HCT116 (cell line): ENCODE results near the gene CTSL. TPM values are rescaled to one million over a fixed set of nuclear protein-coding genes. Genes with fewer than 3 reads are reported as not detected.

Source experiments
- ATAC-seq: fragments of 200-7000 bp; cut with Tn5 transposase; 2 replicates; pipeline ENCODE4 v1.9.1; 2020; ENCODE audit warnings: mild to moderate bottlenecking, moderate library complexity
- BruUV-seq: library from RNA; stranded (reverse); fragments of 400-500 nt; replicated peaks from 2 replicates; lab custom pipeline; 2021; lab: Mats Ljungman, UMichigan
- CTCF ChIA-PET: fragments of 300-600 bp; sonication (Branson Sonifier 250); formaldehyde crosslinking; loops from one replicate; lab custom pipeline; 2021; ENCODE audit warnings: antibody characterized with exemption; lab: Charles Lee
- POLR2A ChIA-PET: fragments of 300-600, 350-600 bp; sonication (Branson Sonifier 250); formaldehyde crosslinking; loops from one replicate; lab custom pipeline; 2021; ENCODE audit warnings: antibody characterized with exemption; lab: Charles Lee
- RAD21 ChIA-PET, 2 experiments: fragments of 300-600 bp; sonication (Branson Sonifier 250); formaldehyde crosslinking; loops; one replicate each; lab custom pipeline; 2023; ENCODE audit warnings: low total read pairs in 2 of 2; ENCODE audit not compliant: uncharacterized antibody in 2 of 2, unreplicated experiment in 2 of 2, low non-redundant PET in 1 of 2; lab: Charles Lee
- DNase-seq: peaks from one replicate; pipeline ENCODE4 v3.0.0-alpha.2; 2010; ENCODE audit warnings: low read depth, low spot score
- H2AFZ ChIP-seq: fragments of 200-600 bp; shearing (Covaris generic), sonication (generic); 2 replicates; pipeline ENCODE4 v1.6.1; 2017; ENCODE audit warnings: low read depth, mixed run types, mixed read lengths, antibody characterized with exemption, low read length; ENCODE audit not compliant: poor library complexity, severe bottlenecking
- H3K27ac ChIP-seq: 2 replicates; pipeline ENCODE4 v1.5.1; 2012; ENCODE audit warnings: low read depth, low read length
- H3K27me3 ChIP-seq: fragments of 200-600 bp; sonication (generic); 2 replicates; pipeline ENCODE4 v1.6.1; 2016; ENCODE audit warnings: mixed run types, low read length, mixed read lengths; ENCODE audit not compliant: insufficient read depth
- H3K36me3 ChIP-seq, 2 experiments: fragments of 200-500 bp in 1 of 2; fragments of 200-600 bp in 1 of 2; sonication (Bioruptor generic) in 1 of 2; sonication (generic) in 1 of 2; 2 replicates each; pipeline versions ENCODE4 v1.5.1 to v1.6.1; 2014 to 2016; ENCODE audit warnings: low read length in 2 of 2, inconsistent platforms in 1 of 2, mixed read lengths in 1 of 2, mixed run types in 1 of 2; ENCODE audit not compliant: insufficient read depth in 2 of 2, control insufficient read depth in 1 of 2
- H3K4me1 ChIP-seq, 2 experiments: fragments of 200-600 bp in 1 of 2; sonication (generic) in 1 of 2; 2 replicates each; pipeline versions ENCODE4 v1.5.1 to v1.6.1; 2012 to 2017; ENCODE audit warnings: low read length in 2 of 2, inconsistent platforms in 1 of 2, mild to moderate bottlenecking in 1 of 2, mixed read lengths in 1 of 2, mixed run types in 1 of 2, moderate library complexity in 1 of 2; ENCODE audit not compliant: insufficient read depth in 2 of 2, control insufficient read depth in 1 of 2
- H3K4me2 ChIP-seq: fragments of 200-600 bp; sonication (generic); 2 replicates; pipeline ENCODE4 v1.6.1; 2017; ENCODE audit warnings: mixed run types, low read length, mixed read lengths
- H3K4me3 ChIP-seq, 2 experiments: fragments of 200-600 bp in 1 of 2; sonication (generic) in 1 of 2; replicated peaks in 1 of 2; 2 replicates each; pipeline ENCODE4 v1.5.1; 2011 to 2016; ENCODE audit warnings: low read length in 2 of 2, control low read depth in 1 of 2, low read depth in 1 of 2, mild to moderate bottlenecking in 1 of 2, mixed read lengths in 1 of 2, mixed run types in 1 of 2
- H3K79me2 ChIP-seq: fragments of 200-600 bp; sonication (generic); 2 replicates; pipeline ENCODE4 v1.6.1; 2017; ENCODE audit warnings: mild to moderate bottlenecking, mixed run types, low read length, moderate library complexity, mixed read lengths; ENCODE audit not compliant: insufficient read depth
- H3K9ac ChIP-seq: fragments of 200-600 bp; sonication (generic); 2 replicates; pipeline ENCODE4 v1.6.1; 2016; ENCODE audit warnings: low read length, mixed read lengths
- H3K9me2 ChIP-seq: fragments of 200-600 bp; sonication (generic), shearing (Covaris generic); 2 replicates; pipeline ENCODE4 v1.6.1; 2017; ENCODE audit warnings: mixed run types, mild to moderate bottlenecking, moderate library complexity; ENCODE audit not compliant: insufficient read depth
- H3K9me3 ChIP-seq, 2 experiments: fragments of 200-500 bp in 1 of 2; fragments of 200-600 bp in 1 of 2; sonication (Bioruptor generic) in 1 of 2; sonication (generic) in 1 of 2; 2 replicates each; pipeline ENCODE4 v1.6.1; 2014 to 2017; ENCODE audit warnings: low read length in 2 of 2, mixed read lengths in 2 of 2, inconsistent platforms in 1 of 2, low read depth in 1 of 2, mild to moderate bottlenecking in 1 of 2, mixed run types in 1 of 2, moderate library complexity in 1 of 2; ENCODE audit not compliant: control insufficient read depth in 1 of 2, insufficient read depth in 1 of 2
- H4K20me1 ChIP-seq: fragments of 200-600 bp; sonication (generic), shearing (Covaris generic); 2 replicates; pipeline ENCODE4 v1.6.1; 2017; ENCODE audit warnings: mixed run types, mild to moderate bottlenecking, moderate library complexity; ENCODE audit not compliant: insufficient read depth
- CEBPB ChIP-seq: IDR thresholded peaks from 2 replicates; pipeline ENCODE4 v1.6.1; 2012; ENCODE audit warnings: low read depth
- EGR1 ChIP-seq: IDR thresholded peaks from 2 replicates; pipeline ENCODE4 v1.6.1; 2012; ENCODE audit warnings: low read depth
- ELF1 ChIP-seq: IDR thresholded peaks from 2 replicates; pipeline ENCODE4 v1.6.1; 2012; ENCODE audit warnings: low read depth, borderline replicate concordance
- EZH2 ChIP-seq: fragments of 200-600 bp; sonication (generic); IDR thresholded peaks from 2 replicates; pipeline ENCODE4 v1.6.1; 2017; ENCODE audit warnings: antibody characterized with exemption, mixed run types
- EZH2phosphoT487 ChIP-seq: fragments of 200-600 bp; IDR thresholded peaks from 2 replicates; pipeline ENCODE4 v1.6.1; 2018; ENCODE audit warnings: antibody characterized with exemption, borderline replicate concordance
- FOSL1 ChIP-seq: IDR thresholded peaks from 2 replicates; pipeline ENCODE4 v1.6.1; 2012; ENCODE audit warnings: low read depth
- JUND ChIP-seq: IDR thresholded peaks from 2 replicates; pipeline ENCODE4 v1.6.1; 2012
- RAD21 ChIP-seq: IDR thresholded peaks from 2 replicates; pipeline ENCODE4 v1.6.1; 2012; ENCODE audit warnings: low read depth, mild to moderate bottlenecking
- SIN3A ChIP-seq: IDR thresholded peaks from 2 replicates; pipeline ENCODE4 v1.6.1; 2012; ENCODE audit warnings: low read depth
- SP1 ChIP-seq: IDR thresholded peaks from 2 replicates; pipeline ENCODE4 v1.6.1; 2012; ENCODE audit warnings: low read depth
- SRF ChIP-seq: IDR thresholded peaks from 2 replicates; pipeline ENCODE4 v1.6.1; 2012; ENCODE audit warnings: low read depth
- TCF7L2 ChIP-seq: IDR thresholded peaks from 2 replicates; pipeline ENCODE4 v1.7.0; 2011; ENCODE audit warnings: borderline replicate concordance, inconsistent platforms; ENCODE audit not compliant: insufficient read depth, insufficient read length; ENCODE audit errors: extremely low read depth
- YY1 ChIP-seq: IDR thresholded peaks from 2 replicates; pipeline ENCODE4 v1.6.1; 2011; ENCODE audit warnings: low read length, low read depth, moderate library complexity, mild to moderate bottlenecking; ENCODE audit not compliant: insufficient replicate concordance; ENCODE audit errors: extremely low read depth
- ZFX ChIP-seq: fragments of 450-650 bp; IDR thresholded peaks from 2 replicates; pipeline ENCODE4 v1.6.1; 2017
- ZNF274 ChIP-seq: fragments of 200-500 bp; sonication (Bioruptor generic); IDR thresholded peaks from 2 replicates; pipeline ENCODE4 v1.6.1; 2014; ENCODE audit warnings: mild to moderate bottlenecking, low read depth, low read length, inconsistent platforms
- intact Hi-C: fragments of 100-400 bp; cut with micrococcal nuclease; formaldehyde crosslinking; loops from 2 replicates; pipeline ENCODE4 v1.10.0; 2022
- total RNA-seq: library from RNA; stranded (reverse); gene quantifications from one replicate; pipeline ENCODE4 v1.2.1, GENCODE V29; 2021; ENCODE audit not compliant: unreplicated experiment
- TF ChIP-seq, protein P1 (sequence below): IDR thresholded peaks from 2 replicates; pipeline ENCODE4 v1.6.1; 2012
- TF ChIP-seq, protein P2 (sequence below): IDR thresholded peaks from 2 replicates; pipeline ENCODE4 v1.6.1; 2012; ENCODE audit warnings: low read depth
- TF ChIP-seq, protein P3 (sequence below): IDR thresholded peaks from 2 replicates; pipeline ENCODE4 v1.6.1; 2011; ENCODE audit warnings: mild to moderate bottlenecking, low read length, moderate library complexity; ENCODE audit not compliant: insufficient replicate concordance; ENCODE audit errors: extremely low read depth
- TF ChIP-seq, protein P4 (sequence below), 3 experiments: fragments of 200-600 bp in 1 of 3; sonication (generic) in 1 of 3; IDR thresholded peaks in 2 of 3; conservative IDR thresholded peaks in 1 of 3; 2 replicates each; pipeline ENCODE4 v1.5.1; 2012 to 2017; ENCODE audit warnings: low read depth in 2 of 3, low read length in 2 of 3, antibody characterized with exemption in 1 of 3, borderline replicate concordance in 1 of 3, control low read depth in 1 of 3, mild to moderate bottlenecking in 1 of 3, mixed read lengths in 1 of 3, mixed run types in 1 of 3, moderate library complexity in 1 of 3; ENCODE audit not compliant: insufficient read depth in 1 of 3

The CTSL gene
- total RNA-seq, 1 experiment from 2014 or later: 63.1 TPM

DNA sequence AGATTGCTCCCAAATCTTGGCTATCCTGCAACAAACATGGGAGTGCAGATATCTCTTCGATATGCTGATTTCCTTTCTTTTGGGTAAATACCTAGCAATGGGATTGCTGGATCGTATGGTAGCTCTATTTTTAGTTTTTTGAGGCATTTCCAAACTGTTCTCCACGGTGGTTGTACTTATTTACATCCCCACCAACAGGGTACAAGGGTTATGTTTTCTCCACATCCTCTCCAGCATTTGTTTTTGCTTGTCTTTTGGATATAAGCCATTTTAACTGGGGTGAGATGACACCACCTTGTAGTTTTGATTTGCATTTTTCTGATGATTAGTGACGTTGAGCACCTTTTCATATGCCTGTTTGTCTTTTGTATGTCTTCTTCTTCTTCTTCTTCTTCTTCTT lies 20.3 kb downstream of the CTSL start:
- no peak overlapping the region for H3K4me3 ChIP-seq
- no peak overlapping the region for H3K4me2 ChIP-seq
- no peaks in the 10 kb centered on the region for H3K36me3 ChIP-seq
- no peaks in the 10 kb centered on the region for H3K9me3 ChIP-seq
- ATAC-seq (no peak), DNase-seq (no peak)
- intact Hi-C loops: no loop called here
- no peak overlapping the region for H3K27ac ChIP-seq
- H3K9me2 ChIP-seq: no peaks in the 10 kb centered on the region
- ChIA-PET CTCF (no interaction called here), POLR2A (no interaction called here), RAD21 (no interaction called here)
- H2AFZ ChIP-seq: no peak overlapping the region
- no peaks in the 10 kb centered on the region for H3K79me2 ChIP-seq
- no peaks in the 10 kb centered on the region for H3K27me3 ChIP-seq
- H3K9ac ChIP-seq: no peak overlapping the region
- TF ChIP-seq RAD21 (no peak), CEBPB (no peak), SP1 (no peak), EZH2phosphoT487 (no peak), EGR1 (no peak), EZH2 (no peak), ZNF274 (no peak), TCF7L2 (no peak), SIN3A (no peak), ELF1 (no peak), ZFX (no peak), YY1 (no peak), SRF (no peak), FOSL1 (no peak), JUND (no peak)
- TF ChIP-seq, protein P1, sequence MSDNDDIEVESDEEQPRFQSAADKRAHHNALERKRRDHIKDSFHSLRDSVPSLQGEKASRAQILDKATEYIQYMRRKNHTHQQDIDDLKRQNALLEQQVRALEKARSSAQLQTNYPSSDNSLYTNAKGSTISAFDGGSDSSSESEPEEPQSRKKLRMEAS: no peak
- TF ChIP-seq, protein P2, sequence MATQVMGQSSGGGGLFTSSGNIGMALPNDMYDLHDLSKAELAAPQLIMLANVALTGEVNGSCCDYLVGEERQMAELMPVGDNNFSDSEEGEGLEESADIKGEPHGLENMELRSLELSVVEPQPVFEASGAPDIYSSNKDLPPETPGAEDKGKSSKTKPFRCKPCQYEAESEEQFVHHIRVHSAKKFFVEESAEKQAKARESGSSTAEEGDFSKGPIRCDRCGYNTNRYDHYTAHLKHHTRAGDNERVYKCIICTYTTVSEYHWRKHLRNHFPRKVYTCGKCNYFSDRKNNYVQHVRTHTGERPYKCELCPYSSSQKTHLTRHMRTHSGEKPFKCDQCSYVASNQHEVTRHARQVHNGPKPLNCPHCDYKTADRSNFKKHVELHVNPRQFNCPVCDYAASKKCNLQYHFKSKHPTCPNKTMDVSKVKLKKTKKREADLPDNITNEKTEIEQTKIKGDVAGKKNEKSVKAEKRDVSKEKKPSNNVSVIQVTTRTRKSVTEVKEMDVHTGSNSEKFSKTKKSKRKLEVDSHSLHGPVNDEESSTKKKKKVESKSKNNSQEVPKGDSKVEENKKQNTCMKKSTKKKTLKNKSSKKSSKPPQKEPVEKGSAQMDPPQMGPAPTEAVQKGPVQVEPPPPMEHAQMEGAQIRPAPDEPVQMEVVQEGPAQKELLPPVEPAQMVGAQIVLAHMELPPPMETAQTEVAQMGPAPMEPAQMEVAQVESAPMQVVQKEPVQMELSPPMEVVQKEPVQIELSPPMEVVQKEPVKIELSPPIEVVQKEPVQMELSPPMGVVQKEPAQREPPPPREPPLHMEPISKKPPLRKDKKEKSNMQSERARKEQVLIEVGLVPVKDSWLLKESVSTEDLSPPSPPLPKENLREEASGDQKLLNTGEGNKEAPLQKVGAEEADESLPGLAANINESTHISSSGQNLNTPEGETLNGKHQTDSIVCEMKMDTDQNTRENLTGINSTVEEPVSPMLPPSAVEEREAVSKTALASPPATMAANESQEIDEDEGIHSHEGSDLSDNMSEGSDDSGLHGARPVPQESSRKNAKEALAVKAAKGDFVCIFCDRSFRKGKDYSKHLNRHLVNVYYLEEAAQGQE: no peak
- TF ChIP-seq, protein P3, sequence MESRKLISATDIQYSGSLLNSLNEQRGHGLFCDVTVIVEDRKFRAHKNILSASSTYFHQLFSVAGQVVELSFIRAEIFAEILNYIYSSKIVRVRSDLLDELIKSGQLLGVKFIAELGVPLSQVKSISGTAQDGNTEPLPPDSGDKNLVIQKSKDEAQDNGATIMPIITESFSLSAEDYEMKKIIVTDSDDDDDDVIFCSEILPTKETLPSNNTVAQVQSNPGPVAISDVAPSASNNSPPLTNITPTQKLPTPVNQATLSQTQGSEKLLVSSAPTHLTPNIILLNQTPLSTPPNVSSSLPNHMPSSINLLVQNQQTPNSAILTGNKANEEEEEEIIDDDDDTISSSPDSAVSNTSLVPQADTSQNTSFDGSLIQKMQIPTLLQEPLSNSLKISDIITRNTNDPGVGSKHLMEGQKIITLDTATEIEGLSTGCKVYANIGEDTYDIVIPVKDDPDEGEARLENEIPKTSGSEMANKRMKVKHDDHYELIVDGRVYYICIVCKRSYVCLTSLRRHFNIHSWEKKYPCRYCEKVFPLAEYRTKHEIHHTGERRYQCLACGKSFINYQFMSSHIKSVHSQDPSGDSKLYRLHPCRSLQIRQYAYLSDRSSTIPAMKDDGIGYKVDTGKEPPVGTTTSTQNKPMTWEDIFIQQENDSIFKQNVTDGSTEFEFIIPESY: no peak
- TF ChIP-seq, protein P4, sequence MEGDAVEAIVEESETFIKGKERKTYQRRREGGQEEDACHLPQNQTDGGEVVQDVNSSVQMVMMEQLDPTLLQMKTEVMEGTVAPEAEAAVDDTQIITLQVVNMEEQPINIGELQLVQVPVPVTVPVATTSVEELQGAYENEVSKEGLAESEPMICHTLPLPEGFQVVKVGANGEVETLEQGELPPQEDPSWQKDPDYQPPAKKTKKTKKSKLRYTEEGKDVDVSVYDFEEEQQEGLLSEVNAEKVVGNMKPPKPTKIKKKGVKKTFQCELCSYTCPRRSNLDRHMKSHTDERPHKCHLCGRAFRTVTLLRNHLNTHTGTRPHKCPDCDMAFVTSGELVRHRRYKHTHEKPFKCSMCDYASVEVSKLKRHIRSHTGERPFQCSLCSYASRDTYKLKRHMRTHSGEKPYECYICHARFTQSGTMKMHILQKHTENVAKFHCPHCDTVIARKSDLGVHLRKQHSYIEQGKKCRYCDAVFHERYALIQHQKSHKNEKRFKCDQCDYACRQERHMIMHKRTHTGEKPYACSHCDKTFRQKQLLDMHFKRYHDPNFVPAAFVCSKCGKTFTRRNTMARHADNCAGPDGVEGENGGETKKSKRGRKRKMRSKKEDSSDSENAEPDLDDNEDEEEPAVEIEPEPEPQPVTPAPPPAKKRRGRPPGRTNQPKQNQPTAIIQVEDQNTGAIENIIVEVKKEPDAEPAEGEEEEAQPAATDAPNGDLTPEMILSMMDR (IDR thresholded peaks at IDR 0.05 in 2 of 3, conservative IDR thresholded peaks at IDR 0.05 in 1 of 3; ENCODE audit: borderline replicate concordance in 1 of 3, insufficient read depth in 1 of 3, low read depth in 2 of 3, low read length in 2 of 3): no peak
- no TSS peak for BruUV-seq
- no peaks in the 10 kb centered on the region for H4K20me1 ChIP-seq
- H3K4me1 ChIP-seq: peaks cover 0 to 5% of the 10 kb centered on the region in 2 experiments; a peak in 1 of 4 replicates
